ENCODE measurements around the gene SLC9C1. TPM values are rescaled to one million over a fixed set of nuclear protein-coding genes. Genes with fewer than 3 reads are reported as not detected.

SLC9C1 gene
- total RNA-seq, 1 experiment from 2014 or later = not detected

- no peak for TF ChIP-seq CTCF (IDR thresholded peaks at IDR 0.05; ENCODE audit: unreplicated experiment)
- intact Hi-C loops (cut with micrococcal nuclease; ENCODE audit: unreplicated experiment) = no loop called here
- Mint-ChIP-seq H3K4me3 (ENCODE audit: low read depth, unreplicated experiment) (no peak overlapping the region), H3K4me1 (ENCODE audit: low read depth, unreplicated experiment) (no peaks in the 10 kb centered on the region), H3K9me3 (ENCODE audit: low read depth, unreplicated experiment) (no peaks in the 10 kb centered on the region), H3K27me3 (ENCODE audit: unreplicated experiment) (no peaks in the 10 kb centered on the region), H3K36me3 (ENCODE audit: insufficient read depth, unreplicated experiment) (peaks cover 21% of the 10 kb centered on the region), H3K27ac (ENCODE audit: unreplicated experiment) (no peak overlapping the region)
- DNase-seq = no peak
- CTCF ChIA-PET = no interaction called here
- no TSS peak for BruUV-seq (replicated peaks)
These were observed 176.0 kb downstream of the SLC9C1 start for GRCh38 chr3:112117841-112118571.

GRCh38 chr3:112117415-112117814, 176.6 kb downstream of the SLC9C1 start:
- no peak overlapping the region for H3K4me3 Mint-ChIP-seq (ENCODE audit: low read depth, unreplicated experiment)
- no peak for TF ChIP-seq CTCF (IDR thresholded peaks at IDR 0.05; ENCODE audit: unreplicated experiment)
- H3K36me3 Mint-ChIP-seq (ENCODE audit: insufficient read depth, unreplicated experiment) = peaks cover 23% of the 10 kb centered on the region
- no peaks in the 10 kb centered on the region for H3K9me3 Mint-ChIP-seq (ENCODE audit: low read depth, unreplicated experiment)
- BruUV-seq (replicated peaks) = no TSS peak
- intact Hi-C loops (cut with micrococcal nuclease; ENCODE audit: unreplicated experiment) = no loop called here
- no peak for DNase-seq
- H3K27me3 Mint-ChIP-seq (ENCODE audit: unreplicated experiment) = no peaks in the 10 kb centered on the region
- H3K27ac Mint-ChIP-seq (ENCODE audit: unreplicated experiment) = no peak overlapping the region
- no peaks in the 10 kb centered on the region for H3K4me1 Mint-ChIP-seq (ENCODE audit: low read depth, unreplicated experiment)
- CTCF ChIA-PET = interaction anchor here (0.6 kb wide), 1 partner anchor 196 kb away, joined by 3 read pairs; no protein-coding TSS in a partner anchor

GRCh38 chr3:112116748-112117186, 177.2 kb downstream of the SLC9C1 start:
- no peak overlapping the region for H3K4me3 Mint-ChIP-seq (ENCODE audit: low read depth, unreplicated experiment)
- CTCF ChIA-PET = interaction anchor here (0.6 kb wide), 1 partner anchor 196 kb away, joined by 3 read pairs; no protein-coding TSS in a partner anchor
- intact Hi-C loops (cut with micrococcal nuclease; ENCODE audit: unreplicated experiment) = no loop called here
- H3K9me3 Mint-ChIP-seq (ENCODE audit: low read depth, unreplicated experiment) = no peaks in the 10 kb centered on the region
- peaks cover 23% of the 10 kb centered on the region for H3K36me3 Mint-ChIP-seq (ENCODE audit: insufficient read depth, unreplicated experiment)
- H3K27me3 Mint-ChIP-seq (ENCODE audit: unreplicated experiment) = no peaks in the 10 kb centered on the region
- no peak overlapping the region for H3K27ac Mint-ChIP-seq (ENCODE audit: unreplicated experiment)
- BruUV-seq (replicated peaks) = no TSS peak
- TF ChIP-seq CTCF (IDR thresholded peaks at IDR 0.05; ENCODE audit: unreplicated experiment) = no peak
- DNase-seq = no peak
- no peaks in the 10 kb centered on the region for H3K4me1 Mint-ChIP-seq (ENCODE audit: low read depth, unreplicated experiment)

- Mint-ChIP-seq H3K4me1 (ENCODE audit: low read depth, unreplicated experiment) (no peaks in the 10 kb centered on the region), H3K27me3 (ENCODE audit: unreplicated experiment) (no peaks in the 10 kb centered on the region), H3K4me3 (ENCODE audit: low read depth, unreplicated experiment) (no peak overlapping the region), H3K36me3 (ENCODE audit: insufficient read depth, unreplicated experiment) (peaks cover 29% of the 10 kb centered on the region), H3K27ac (ENCODE audit: unreplicated experiment) (no peak overlapping the region), H3K9me3 (ENCODE audit: low read depth, unreplicated experiment) (no peaks in the 10 kb centered on the region)
- intact Hi-C loops (cut with micrococcal nuclease; ENCODE audit: unreplicated experiment) = no loop called here
- TF ChIP-seq CTCF (IDR thresholded peaks at IDR 0.05; ENCODE audit: unreplicated experiment) = no peak
- CTCF ChIA-PET = no interaction called here
- DNase-seq = no peak
- no TSS peak for BruUV-seq (replicated peaks)
These were observed 178.1 kb downstream of the SLC9C1 start for GRCh38 chr3:112115806-112116383.

Data from Calu3 (cell line).